ENCODE results near the gene EPHA5.

GRCh38 chr4:65467068-65467680 lies 203.1 kb downstream of the EPHA5 start:
- TF ChIP-seq, protein P1, sequence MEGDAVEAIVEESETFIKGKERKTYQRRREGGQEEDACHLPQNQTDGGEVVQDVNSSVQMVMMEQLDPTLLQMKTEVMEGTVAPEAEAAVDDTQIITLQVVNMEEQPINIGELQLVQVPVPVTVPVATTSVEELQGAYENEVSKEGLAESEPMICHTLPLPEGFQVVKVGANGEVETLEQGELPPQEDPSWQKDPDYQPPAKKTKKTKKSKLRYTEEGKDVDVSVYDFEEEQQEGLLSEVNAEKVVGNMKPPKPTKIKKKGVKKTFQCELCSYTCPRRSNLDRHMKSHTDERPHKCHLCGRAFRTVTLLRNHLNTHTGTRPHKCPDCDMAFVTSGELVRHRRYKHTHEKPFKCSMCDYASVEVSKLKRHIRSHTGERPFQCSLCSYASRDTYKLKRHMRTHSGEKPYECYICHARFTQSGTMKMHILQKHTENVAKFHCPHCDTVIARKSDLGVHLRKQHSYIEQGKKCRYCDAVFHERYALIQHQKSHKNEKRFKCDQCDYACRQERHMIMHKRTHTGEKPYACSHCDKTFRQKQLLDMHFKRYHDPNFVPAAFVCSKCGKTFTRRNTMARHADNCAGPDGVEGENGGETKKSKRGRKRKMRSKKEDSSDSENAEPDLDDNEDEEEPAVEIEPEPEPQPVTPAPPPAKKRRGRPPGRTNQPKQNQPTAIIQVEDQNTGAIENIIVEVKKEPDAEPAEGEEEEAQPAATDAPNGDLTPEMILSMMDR (IDR thresholded peaks at IDR 0.05): no peak
- TF ChIP-seq POLR2A (IDR thresholded peaks at IDR 0.05): no peak
- no peak for TF ChIP-seq POLR2AphosphoS5 (IDR thresholded peaks at IDR 0.05; ENCODE audit: insufficient read depth in 1 of 2, low read depth in 1 of 2)

Measured in vagina (tissue), 2 donors.